Subcutaneous adipose tissue (tissue), 4 donors: ENCODE data around the gene BOD1L1. TPM values are rescaled to one million over a fixed set of nuclear protein-coding genes. Genes with fewer than 3 reads are reported as not detected.

ENCODE experiments used
- CTCF ChIP-seq: fragments of 450-650 bp; IDR thresholded peaks from one replicate; pipeline ENCODE4 v1.5.1; 2016; ENCODE audit warnings: low read depth, mild to moderate bottlenecking, control low read depth, antibody characterized with exemption, moderate library complexity
- total RNA-seq, 4 donors: library from RNA; depleted of rRNA; stranded (reverse); fragments of >200 nt; gene quantifications; one replicate each; pipeline ENCODE4 v1.1.0, GENCODE V29; 2016

The BOD1L1 gene
- total RNA-seq, 4 donors from 2014 or later, result 41.1 to 51.4 (median 43.1) TPM

- no peak for TF ChIP-seq CTCF
These were observed 47.5 kb downstream of the BOD1L1 start for GRCh38 chr4:13580036-13580435.

DNA sequence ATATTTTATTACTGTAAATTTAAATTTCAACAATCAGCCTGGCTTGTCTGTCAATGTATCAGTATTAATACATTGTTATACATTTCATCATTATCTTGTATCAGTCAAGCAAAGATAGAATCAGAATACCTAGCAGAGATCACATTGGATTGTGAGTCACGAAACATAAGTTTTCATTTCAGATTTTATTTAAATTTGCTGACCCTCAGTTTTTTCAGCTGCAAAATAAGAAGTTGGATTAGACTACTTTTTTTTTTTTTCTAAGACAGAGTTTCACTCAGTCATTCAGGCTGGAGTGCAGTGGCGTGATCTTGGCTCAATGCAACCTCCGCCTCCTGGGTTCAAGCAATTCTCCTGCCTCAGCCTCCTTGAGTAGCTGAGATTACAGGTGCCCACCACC, 49.9 kb downstream of the BOD1L1 start:
- TF ChIP-seq CTCF, result no peak

DNA sequence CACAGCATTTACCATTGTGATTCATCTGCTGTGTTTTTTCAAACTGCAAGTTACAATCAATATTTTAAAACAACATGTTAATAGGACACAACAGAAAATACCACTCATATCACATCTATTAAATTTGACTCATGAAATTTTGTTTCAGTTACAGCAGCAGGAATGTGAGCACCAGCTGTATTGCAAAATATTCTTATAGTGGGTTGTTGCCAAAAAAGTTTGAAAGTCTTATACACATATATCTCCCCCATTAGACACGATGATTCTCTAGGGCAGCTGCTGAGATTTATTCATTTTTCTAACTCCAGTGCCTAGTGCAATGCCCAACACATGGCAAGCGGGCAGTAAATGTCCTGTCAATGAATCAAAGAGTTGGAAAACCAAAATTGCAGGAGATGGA, 56.6 kb downstream of the BOD1L1 start:
- TF ChIP-seq CTCF, result no peak

DNA sequence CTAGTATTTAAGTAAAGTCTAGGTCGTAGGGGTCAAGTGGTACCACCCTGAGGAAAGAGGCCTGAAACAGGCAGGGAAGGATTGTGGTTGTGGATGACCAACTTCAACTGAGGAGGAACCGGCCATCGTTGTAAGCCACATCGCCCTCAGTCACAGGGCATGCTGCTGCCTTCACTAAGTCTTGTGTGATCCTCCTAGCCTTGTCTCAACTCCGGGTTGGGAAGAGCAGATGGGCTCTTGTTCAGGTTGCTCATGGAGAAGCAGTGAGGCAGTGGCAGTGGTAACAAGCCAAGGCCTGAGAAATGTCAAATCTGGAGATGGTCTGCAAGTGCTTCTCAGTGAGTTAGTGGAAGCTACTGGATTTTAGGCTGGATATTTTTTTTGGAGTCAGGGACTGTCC, 60.4 kb downstream of the BOD1L1 start:
- TF ChIP-seq CTCF, result no peak

GRCh38 chr4:13562876-13563275, 64.6 kb downstream of the BOD1L1 start:
- TF ChIP-seq CTCF, result no peak

DNA sequence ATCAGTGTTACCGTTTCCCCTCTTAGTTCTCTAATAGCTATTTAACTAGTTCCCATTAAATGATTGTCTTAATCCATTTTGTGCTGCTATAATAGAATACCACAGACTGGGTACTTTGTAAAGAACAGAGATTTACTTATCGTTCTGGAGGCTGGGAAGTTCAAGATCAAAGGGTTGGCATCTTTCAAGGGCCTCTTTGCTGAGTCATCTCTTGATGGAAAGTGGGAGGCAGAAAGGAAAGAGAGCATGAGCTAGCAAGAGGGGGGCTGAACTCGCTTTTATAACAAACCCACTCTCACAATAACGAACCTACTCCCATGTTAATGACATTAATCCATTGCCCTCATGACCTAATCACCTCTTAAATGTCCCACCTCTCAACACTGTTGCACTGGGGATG, 65.9 kb downstream of the BOD1L1 start:
- TF ChIP-seq CTCF, result no peak

DNA sequence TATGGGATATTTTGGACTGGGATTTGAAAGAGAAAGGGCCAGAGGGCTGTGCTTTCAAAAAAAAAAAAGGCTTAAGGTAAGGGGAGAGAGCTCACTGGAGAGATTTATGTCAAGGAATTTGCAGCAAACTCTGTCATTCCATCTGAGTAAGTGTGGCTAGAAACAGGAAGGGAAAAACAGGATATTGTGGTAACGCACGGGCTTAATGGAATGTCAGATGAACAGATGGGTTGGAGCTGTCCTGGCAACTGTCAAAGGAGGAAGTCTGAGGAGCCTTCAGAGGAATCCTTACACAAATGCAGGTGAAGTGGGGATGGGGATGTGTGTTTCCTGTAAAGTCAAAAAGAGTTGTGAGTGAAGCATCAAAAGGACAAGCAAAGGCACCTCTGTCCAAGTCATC, 68.1 kb downstream of the BOD1L1 start:
- TF ChIP-seq CTCF, result no peak

DNA sequence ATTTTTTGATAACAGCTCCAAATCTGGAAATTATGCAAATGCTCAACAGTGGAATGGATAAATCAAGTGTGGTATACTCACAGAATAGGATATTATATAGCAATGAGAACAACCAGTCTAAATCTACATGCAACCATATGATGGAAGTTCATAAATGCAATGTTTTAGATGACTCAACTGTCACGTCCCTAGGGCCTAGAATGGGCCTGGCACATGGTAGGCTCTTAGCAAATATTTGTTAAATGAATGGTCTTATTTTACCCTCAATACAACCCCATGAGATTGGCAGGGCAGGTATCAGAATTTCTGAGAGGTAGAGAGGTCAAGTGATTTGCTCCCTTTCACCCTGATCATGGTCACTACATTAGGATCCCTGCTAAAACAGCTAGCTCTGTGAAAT, 68.6 kb downstream of the BOD1L1 start:
- no peak for TF ChIP-seq CTCF
